C4-2B (cell line): ENCODE measurements around the gene RAPGEF4.

ENCODE experiments used
- ZFX ChIP-seq: fragments of 450-650 bp; IDR thresholded peaks from 2 replicates; pipeline ENCODE4 v1.6.1; 2017
- TF ChIP-seq, protein P1 (sequence below): fragments of 450-650 bp; conservative IDR thresholded peaks from 2 replicates; pipeline ENCODE4 v1.5.1; 2017; ENCODE audit warnings: mild to moderate bottlenecking

DNA sequence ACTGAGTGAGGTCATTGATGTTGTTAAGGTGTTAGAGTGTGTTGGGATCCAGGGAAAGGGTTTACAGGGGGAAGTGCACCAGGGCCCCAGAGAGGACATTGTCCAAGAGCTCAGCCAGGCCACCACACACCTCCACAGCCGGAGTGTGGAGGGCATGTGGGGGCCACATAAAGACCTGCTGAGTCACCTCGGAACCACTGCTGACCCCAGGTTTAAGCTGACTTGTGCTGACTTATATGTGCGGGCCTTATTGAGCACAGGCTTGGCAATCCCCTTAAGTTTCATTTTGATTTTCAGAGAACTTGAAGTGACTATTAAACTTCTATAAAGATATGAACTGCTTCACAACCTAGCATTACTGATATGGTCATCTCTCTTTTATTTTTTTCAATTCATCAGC lies 173.8 kb downstream of the RAPGEF4 start:
- TF ChIP-seq, protein P1, sequence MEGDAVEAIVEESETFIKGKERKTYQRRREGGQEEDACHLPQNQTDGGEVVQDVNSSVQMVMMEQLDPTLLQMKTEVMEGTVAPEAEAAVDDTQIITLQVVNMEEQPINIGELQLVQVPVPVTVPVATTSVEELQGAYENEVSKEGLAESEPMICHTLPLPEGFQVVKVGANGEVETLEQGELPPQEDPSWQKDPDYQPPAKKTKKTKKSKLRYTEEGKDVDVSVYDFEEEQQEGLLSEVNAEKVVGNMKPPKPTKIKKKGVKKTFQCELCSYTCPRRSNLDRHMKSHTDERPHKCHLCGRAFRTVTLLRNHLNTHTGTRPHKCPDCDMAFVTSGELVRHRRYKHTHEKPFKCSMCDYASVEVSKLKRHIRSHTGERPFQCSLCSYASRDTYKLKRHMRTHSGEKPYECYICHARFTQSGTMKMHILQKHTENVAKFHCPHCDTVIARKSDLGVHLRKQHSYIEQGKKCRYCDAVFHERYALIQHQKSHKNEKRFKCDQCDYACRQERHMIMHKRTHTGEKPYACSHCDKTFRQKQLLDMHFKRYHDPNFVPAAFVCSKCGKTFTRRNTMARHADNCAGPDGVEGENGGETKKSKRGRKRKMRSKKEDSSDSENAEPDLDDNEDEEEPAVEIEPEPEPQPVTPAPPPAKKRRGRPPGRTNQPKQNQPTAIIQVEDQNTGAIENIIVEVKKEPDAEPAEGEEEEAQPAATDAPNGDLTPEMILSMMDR, result no peak
- no peak for TF ChIP-seq ZFX
